Activated CD4-positive, alpha-beta memory T cell treated with anti-CD3 and anti-CD28 coated beads, Interleukin-2, amount 10 ng/mL, durations not matched to agents 7 days and 5 days (primary cell): ENCODE data around the gene TFDP1. TPM values are rescaled to one million over a fixed set of nuclear protein-coding genes. Genes with fewer than 3 reads are reported as not detected.
"Not testable (repeated sequence)": the region's sequence is repeated elsewhere in the genome, so short reads cannot be mapped to it uniquely, and the experiment has no call there.

Source experiments
- CTCF ChIA-PET: fragments of 350-600 bp; sonication (Branson Sonifier 250); formaldehyde crosslinking; loops from one replicate; lab custom pipeline; 2021; ENCODE audit warnings: antibody characterized with exemption, inconsistent platforms; lab: Charles Lee
- POLR2A ChIA-PET: fragments of 350-600 bp; sonication (Branson Sonifier 250); formaldehyde crosslinking; loops from one replicate; lab custom pipeline; 2021; ENCODE audit warnings: antibody characterized with exemption; lab: Charles Lee
- DNase-seq: peaks from one replicate; pipeline ENCODE4 v3.0.0-alpha.2; 2020
- H3K27ac Mint-ChIP-seq: one replicate; pipeline ENCODE4 v1.8.0; 2021; ENCODE audit warnings: mild to moderate bottlenecking, mixed read lengths
- H3K27me3 Mint-ChIP-seq: one replicate; pipeline ENCODE4 v1.8.0; 2021; ENCODE audit warnings: mixed read lengths
- H3K36me3 Mint-ChIP-seq: one replicate; pipeline ENCODE4 v1.8.0; 2021; ENCODE audit warnings: low read depth, mixed read lengths
- H3K4me1 Mint-ChIP-seq: one replicate; pipeline ENCODE4 v1.8.0; 2021; ENCODE audit warnings: mixed read lengths
- H3K4me3 Mint-ChIP-seq: one replicate; pipeline ENCODE4 v1.8.0; 2021; ENCODE audit warnings: mild to moderate bottlenecking, mixed read lengths
- H3K9me3 Mint-ChIP-seq: one replicate; pipeline ENCODE4 v1.8.0; 2021; ENCODE audit warnings: mixed read lengths
- total RNA-seq, 2 experiments: library from RNA; stranded (reverse); gene quantifications; one replicate each; pipeline ENCODE4 v1.2.3, GENCODE V29; 2021

TFDP1 gene
- total RNA-seq, 2 experiments from 2014 or later, result 128 to 130 TPM

DNA sequence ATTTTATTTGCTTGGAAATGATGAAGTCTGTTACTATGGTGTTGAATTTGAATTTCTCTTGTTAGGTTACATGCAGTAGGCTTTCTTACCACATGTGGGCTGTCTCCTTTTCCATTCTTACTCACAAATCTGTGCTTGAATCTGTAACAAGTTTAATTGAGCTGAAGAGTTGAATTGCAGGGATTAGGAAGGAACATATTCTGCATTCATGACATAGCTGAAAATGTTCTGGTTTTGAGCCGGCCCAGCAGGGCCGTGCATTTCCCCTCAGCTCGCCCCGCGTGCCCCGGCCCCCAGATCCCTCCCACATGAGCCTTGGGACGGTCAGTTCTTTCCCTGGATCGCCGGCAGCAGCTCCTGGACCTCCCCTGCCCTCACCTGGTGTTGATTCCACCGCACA is 28.1 kb downstream of the TFDP1 start:
- ChIA-PET POLR2A (no interaction called here), CTCF (no interaction called here)
- no peak for DNase-seq
- no peaks in the 10 kb centered on the region for H3K4me1 Mint-ChIP-seq
- H3K9me3 Mint-ChIP-seq, result no peaks in the 10 kb centered on the region
- H3K27ac Mint-ChIP-seq, result no peak overlapping the region
- H3K27me3 Mint-ChIP-seq, result no peaks in the 10 kb centered on the region
- no peak overlapping the region for H3K4me3 Mint-ChIP-seq
- H3K36me3 Mint-ChIP-seq, result peaks cover 48% of the 10 kb centered on the region

DNA sequence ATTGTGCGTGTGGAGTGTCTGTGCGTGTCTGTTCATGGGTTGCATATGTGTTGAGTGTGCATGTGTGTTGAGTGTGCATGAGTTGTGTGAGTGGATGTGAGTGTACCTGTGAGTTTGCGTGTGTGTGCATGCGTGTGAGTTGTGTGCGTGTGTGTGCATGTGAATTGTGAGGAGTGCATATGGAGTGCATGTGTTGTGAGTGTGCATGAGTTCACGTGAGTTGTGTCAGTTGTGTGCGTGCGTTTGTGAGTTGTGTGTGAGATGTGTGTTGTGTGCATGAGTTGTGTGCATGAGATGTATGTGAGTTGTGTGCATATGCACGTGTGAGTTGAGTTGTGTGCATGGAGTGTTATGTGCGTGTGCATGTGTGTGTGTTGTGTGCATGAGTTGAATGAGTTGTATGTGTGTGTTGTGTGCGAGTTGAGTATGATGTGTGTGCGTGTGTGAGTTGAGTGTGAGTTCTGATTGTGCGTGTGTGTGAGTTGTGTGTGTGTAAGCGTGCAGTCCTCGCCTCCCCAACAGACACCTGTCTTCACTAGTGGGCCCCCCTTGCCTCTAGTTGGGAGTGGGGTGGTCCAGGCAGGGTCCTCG is 29.3 kb downstream of the TFDP1 start:
- no peaks in the 10 kb centered on the region for H3K4me1 Mint-ChIP-seq
- no peaks in the 10 kb centered on the region for H3K9me3 Mint-ChIP-seq
- CTCF ChIA-PET, result no interaction called here
- H3K27ac Mint-ChIP-seq, result no peak overlapping the region
- DNase-seq, result no peak
- H3K36me3 Mint-ChIP-seq, result peaks cover 43% of the 10 kb centered on the region
- POLR2A ChIA-PET, result no interaction called here
- H3K4me3 Mint-ChIP-seq, result no peak overlapping the region
- no peaks in the 10 kb centered on the region for H3K27me3 Mint-ChIP-seq

DNA sequence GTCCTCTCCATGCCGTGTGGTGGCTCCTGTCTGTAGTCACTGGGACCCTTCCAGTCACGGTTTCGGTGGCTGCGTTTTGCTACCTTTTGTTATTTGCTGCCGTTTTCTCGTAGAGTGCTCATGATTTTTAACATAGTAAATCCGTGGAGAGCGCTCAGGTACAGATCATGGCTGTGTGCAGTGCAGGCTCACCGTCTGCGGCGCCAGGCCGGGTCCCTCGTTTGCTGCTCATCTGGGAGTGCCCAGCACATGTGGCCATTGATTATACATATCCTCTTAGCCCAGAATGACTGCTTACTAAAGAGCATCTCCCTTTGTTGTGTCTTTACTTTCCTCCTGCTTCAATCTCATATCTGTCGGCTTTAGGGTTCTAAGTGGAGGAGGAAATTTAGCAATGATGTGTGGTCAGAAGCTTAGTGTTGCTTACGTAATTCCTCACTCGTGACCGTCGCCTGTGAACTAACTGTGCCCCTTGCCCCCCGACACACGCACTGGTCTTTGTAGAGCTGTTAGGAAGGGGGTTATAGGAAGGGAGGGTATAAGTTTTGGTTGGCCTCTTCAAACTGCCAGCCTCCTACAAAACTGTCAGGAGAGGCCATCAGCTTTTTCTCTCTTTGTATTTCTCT is 31.8 kb downstream of the TFDP1 start:
- DNase-seq, result no peak
- Mint-ChIP-seq H3K27me3 (no peaks in the 10 kb centered on the region), H3K4me3 (no peak overlapping the region), H3K9me3 (no peaks in the 10 kb centered on the region), H3K4me1 (no peaks in the 10 kb centered on the region), H3K27ac (no peak overlapping the region), H3K36me3 (peaks cover 25% of the 10 kb centered on the region)
- CTCF ChIA-PET, result no interaction called here
- POLR2A ChIA-PET, result no interaction called here

DNA sequence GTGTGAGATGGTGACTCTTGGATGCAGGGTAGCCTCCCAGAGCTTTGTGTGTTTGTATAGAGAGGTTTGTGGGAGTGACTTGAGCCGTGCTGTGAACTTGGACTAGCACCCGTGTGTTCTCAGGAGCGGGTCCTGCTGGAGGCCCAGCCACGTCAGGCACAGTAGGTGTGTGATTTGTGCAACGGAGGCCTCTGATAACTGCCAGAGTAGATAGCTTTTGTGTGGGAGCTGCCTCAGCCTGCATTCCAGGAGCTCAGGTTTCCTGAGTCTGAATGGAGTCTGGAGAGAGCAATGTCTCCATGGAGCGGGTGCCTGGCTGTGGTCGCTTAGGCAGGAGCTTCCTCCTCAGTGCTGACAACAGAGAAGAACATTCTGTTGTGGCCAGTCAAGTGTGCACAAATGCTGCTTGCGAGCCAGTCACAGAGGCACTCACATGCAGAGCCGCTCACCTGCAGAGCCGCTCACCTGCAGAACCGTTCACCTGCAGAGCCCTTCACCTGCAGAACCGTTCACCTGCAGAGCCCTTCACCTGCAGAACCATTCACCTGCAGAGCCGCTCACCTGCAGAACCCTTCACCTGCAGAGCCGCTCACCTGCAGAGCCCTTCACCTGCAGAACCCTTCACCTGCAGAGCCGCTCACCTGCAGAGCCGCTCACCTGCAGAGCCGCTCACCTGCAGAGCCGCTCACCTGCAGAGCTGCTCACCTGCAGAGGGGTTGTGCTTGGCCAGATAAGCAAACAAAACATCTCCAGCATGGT is 32.6 kb downstream of the TFDP1 start:
- CTCF ChIA-PET, result no interaction called here
- no peak for DNase-seq
- H3K27ac Mint-ChIP-seq, result no peak overlapping the region

DNA sequence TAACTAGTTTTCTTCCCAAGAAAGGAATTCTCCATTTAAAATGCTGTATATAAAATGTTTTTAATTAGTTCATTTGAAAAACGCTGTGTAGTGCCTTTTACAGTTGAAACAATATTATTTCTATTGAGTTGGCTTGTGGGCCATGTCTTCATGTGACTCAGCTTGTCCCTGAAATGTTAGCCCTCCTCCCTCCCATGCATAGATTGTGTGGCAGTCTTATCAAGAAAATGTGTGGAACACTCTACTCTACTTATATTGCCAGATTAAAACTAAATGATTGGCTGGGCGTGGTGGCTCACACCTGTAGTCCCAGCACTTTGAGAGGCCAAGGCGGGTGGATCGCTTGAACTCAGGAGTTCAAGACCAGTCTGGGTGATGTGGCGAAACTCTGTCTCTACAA is 33.4 kb downstream of the TFDP1 start:
- POLR2A ChIA-PET, result no interaction called here
- Mint-ChIP-seq H3K27ac (no peak overlapping the region), H3K36me3 (peaks cover 19% of the 10 kb centered on the region), H3K9me3 (no peaks in the 10 kb centered on the region), H3K27me3 (no peaks in the 10 kb centered on the region), H3K4me1 (no peaks in the 10 kb centered on the region), H3K4me3 (no peak overlapping the region)
- CTCF ChIA-PET, result no interaction called here
- DNase-seq, result no peak

More for the DNA sequence above, 32.6 kb downstream of the TFDP1 start:
- peaks cover 20% of the 10 kb centered on the region for H3K36me3 Mint-ChIP-seq
- H3K4me1 Mint-ChIP-seq, result no peaks in the 10 kb centered on the region
- H3K9me3 Mint-ChIP-seq, result no peaks in the 10 kb centered on the region
- POLR2A ChIA-PET, result no interaction called here
- no peak overlapping the region for H3K4me3 Mint-ChIP-seq
- no peaks in the 10 kb centered on the region for H3K27me3 Mint-ChIP-seq

DNA sequence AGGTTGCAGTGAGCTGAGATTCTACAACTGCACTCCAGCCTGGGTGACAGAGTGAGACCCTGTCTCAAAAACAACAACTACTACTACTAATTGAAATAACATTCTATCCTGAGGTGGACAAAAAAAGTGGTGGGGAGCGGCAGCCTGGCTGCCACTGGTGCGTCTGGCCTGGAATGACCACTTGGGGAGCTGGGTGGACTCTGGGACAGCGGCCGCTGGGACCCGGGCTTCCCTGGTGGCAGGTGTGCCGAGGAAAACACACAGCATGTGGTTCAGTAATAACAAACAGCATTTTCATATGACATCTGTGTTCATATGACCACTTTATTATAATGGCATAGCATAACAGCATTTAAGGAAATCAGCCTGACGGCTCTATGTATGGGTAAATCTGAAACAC is 33.9 kb downstream of the TFDP1 start:
- no peaks in the 10 kb centered on the region for H3K9me3 Mint-ChIP-seq
- no peak overlapping the region for H3K4me3 Mint-ChIP-seq
- H3K36me3 Mint-ChIP-seq, result peaks cover 24% of the 10 kb centered on the region
- ChIA-PET POLR2A (no interaction called here), CTCF (no interaction called here)
- no peak for DNase-seq
- H3K27ac Mint-ChIP-seq, result no peak overlapping the region
- no peaks in the 10 kb centered on the region for H3K27me3 Mint-ChIP-seq
- no peaks in the 10 kb centered on the region for H3K4me1 Mint-ChIP-seq

DNA sequence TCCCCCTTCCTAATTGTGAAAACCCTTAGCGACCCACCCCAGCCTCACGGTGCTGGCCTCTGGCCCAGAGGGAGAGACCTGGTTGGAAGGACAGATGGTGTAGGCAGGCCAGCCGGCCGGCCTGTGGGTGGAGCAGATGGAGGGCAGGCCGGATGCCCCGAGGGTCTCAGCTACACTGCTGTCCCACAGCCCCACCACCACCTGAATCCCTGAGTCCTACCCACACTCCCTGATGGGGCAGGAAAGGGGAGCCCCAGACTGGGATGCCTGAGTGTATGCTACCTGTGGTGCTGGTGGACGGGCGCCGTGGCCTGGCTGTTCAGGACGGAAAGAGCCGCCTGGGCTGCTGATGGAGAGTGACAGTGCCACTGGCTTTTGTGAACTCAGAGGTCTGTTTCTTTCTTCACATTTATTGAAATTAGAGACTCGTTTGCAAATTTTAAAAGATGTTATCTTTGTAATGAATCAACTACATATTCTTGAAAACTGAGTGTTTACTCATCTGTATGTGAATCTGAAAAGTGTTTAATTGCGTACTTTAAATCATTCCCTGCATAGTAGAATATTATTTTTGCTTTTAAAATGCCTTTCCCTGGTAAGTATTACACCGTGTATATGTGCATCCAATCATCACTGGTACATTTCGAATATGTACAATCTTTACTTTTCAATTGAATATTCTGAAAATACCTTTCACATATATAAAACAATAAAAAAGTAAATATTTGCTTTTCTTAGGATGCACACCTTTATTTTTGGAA is 35.7 kb downstream of the TFDP1 start:
- Mint-ChIP-seq H3K9me3 (no peaks in the 10 kb centered on the region), H3K4me3 (no peak overlapping the region), H3K36me3 (peaks cover 40% of the 10 kb centered on the region), H3K4me1 (no peaks in the 10 kb centered on the region), H3K27me3 (no peaks in the 10 kb centered on the region), H3K27ac (no peak overlapping the region)
- ChIA-PET CTCF (no interaction called here), POLR2A (no interaction called here)
- no peak for DNase-seq

DNA sequence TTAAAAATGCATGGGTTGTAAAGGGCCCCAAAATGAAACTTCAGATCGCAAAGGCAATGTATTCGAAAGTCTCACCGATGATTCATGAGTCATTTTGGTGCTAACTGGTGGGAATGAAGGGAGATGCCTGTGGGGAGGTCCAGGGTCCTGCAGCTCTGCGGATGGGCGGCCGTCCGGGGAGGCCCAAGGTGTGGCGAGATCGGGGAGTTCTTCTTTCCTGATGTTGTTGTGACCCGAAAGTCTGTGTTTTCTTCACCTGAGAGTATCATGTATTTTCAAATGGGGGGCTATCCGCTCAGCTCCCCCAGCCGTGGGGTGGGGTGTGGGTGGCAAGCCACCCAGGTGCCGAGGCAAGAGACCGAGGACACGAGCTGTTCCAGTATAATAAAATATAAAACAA is 36.5 kb downstream of the TFDP1 start:
- no peaks in the 10 kb centered on the region for H3K27me3 Mint-ChIP-seq
- no peaks in the 10 kb centered on the region for H3K9me3 Mint-ChIP-seq
- H3K4me3 Mint-ChIP-seq, result no peak overlapping the region
- no peak for DNase-seq
- H3K4me1 Mint-ChIP-seq, result no peaks in the 10 kb centered on the region
- H3K36me3 Mint-ChIP-seq, result peaks cover 43% of the 10 kb centered on the region
- CTCF ChIA-PET, result no interaction called here
- POLR2A ChIA-PET, result no interaction called here
- H3K27ac Mint-ChIP-seq, result no peak overlapping the region

DNA sequence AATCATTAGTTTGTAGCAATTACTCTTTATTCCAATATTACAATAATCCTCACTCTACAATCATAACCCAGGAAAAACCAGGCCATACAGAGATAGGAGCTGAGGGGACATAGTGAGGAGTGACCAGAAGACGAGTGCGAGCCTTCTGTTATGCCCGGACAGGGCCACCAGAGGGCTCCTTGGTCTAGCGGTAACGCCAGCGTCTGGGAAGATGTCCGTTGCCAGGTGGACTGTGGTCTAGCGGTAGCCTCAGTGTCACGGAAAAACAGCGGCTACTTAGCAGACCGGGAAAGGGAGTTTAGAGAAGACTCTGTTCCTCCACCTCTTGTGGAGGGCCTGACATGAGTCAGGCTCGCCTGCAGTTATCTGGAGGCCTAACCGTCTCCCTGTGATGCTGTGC is 36.9 kb downstream of the TFDP1 start:
- DNase-seq, H3K27me3 Mint-ChIP-seq, CTCF ChIA-PET, H3K27ac Mint-ChIP-seq, H3K9me3 Mint-ChIP-seq, H3K4me3 Mint-ChIP-seq, POLR2A ChIA-PET, H3K4me1 Mint-ChIP-seq: not testable (repeated sequence)
- peaks cover 45% of the 10 kb centered on the region for H3K36me3 Mint-ChIP-seq

DNA sequence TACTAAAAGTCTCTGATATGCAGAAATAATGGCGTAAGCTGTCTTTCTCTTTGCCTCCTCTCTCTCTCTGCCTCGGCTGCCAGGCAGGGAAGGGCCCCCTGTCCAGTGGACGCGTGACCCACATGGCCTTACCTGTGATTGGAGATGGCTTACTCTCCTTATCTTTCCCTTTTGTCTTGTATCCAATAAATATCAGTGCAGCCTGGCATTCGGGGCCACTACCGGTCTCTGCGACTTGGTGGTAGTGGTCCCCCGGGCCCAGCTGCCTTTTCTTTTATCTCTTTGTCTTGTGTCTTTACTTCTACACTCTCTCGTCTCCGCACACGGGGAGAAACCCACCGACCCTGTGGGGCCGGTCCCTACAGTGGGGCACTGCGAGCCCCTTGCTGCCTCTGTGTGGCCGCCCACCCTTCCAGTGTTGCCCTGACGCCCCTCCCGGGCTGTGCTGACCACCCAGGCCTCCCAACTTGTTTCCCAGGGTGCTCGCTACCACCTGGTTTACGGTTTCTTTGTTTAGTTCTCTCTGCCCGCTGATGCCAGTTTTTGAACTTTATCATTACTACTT is 37.5 kb downstream of the TFDP1 start:
- H3K27me3 Mint-ChIP-seq, CTCF ChIA-PET, H3K9me3 Mint-ChIP-seq, DNase-seq, H3K4me1 Mint-ChIP-seq, POLR2A ChIA-PET, H3K4me3 Mint-ChIP-seq, H3K27ac Mint-ChIP-seq: not testable (repeated sequence)
- H3K36me3 Mint-ChIP-seq, result peaks cover 46% of the 10 kb centered on the region

DNA sequence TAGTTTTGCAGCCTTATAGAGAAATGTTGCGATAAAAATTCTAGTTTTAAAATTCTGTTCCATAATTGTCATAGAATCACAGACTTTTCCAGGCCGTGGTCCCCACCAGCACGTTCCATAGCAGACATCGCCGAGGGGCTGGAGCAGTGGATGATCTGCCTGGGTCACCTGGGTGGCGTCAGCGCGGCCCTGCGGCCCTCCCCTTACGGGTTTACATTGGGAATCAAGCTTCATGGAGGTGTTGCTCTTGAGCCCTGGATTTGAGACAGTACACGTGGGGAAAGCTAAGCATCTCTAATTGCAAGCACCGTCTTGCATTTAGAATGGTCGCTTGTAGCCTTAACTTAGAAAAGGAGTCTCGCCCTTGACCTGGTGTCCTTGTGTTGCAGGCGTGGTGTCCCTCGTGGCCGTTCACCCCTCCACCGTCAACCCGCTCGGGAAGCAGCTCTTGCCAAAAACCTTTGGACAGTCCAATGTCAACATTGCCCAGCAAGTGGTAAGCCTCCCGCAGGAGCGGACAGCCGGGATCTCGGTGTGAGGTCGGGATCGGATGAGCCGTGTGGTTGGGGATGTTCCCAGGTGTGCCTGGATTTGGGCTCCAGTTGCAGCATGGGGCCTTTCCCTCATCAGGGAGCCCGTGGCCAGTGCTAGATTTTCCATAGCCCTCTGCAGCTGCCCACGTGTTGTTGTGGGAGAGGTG is 38.4 kb downstream of the TFDP1 start:
- peaks cover 49% of the 10 kb centered on the region for H3K36me3 Mint-ChIP-seq
- POLR2A ChIA-PET, result no interaction called here
- H3K27me3 Mint-ChIP-seq, result no peaks in the 10 kb centered on the region
- DNase-seq, result no peak
- no peak overlapping the region for H3K4me3 Mint-ChIP-seq
- CTCF ChIA-PET, result no interaction called here
- no peaks in the 10 kb centered on the region for H3K9me3 Mint-ChIP-seq
- no peak overlapping the region for H3K27ac Mint-ChIP-seq
- H3K4me1 Mint-ChIP-seq, result no peaks in the 10 kb centered on the region

DNA sequence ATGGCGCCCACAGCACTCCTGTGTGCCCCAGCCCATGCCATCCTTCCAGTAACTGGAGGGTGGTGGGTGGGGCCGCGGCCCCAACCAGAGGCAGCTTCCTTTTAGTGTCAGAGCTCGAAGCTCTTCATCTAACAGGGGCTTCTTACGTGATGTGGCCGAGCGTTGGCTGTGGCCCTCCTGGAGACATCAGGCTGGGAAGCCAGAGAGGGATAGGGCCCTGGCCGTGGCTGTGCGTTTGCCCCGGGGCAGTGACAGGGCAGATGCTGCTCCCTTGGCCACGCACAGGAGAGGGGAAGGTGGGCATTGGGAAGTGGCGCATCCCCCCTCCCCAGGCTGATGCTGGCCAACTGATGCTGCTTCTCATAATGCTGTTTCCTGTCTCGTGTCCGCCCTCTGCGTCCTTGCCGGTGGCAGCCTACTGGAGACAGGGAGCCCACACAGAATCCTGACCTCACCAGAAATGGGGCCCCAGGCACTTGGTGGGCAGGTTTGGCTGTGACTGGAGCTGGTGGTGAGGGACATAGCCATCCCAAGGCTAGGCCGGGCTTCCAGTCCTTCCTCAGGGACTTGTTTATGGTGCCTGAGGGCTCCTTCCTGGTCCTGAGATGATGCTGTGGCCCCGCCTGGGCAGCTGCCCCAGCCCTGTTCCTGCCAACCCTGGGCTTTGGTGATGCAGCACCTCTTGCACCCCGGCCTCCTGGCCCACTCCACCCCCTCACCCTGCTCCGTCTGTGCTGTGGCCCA is 39.1 kb downstream of the TFDP1 start:
- Mint-ChIP-seq H3K4me3 (no peak overlapping the region), H3K27me3 (no peaks in the 10 kb centered on the region), H3K36me3 (peaks cover 51% of the 10 kb centered on the region), H3K27ac (no peak overlapping the region), H3K9me3 (no peaks in the 10 kb centered on the region), H3K4me1 (no peaks in the 10 kb centered on the region)
- ChIA-PET CTCF (no interaction called here), POLR2A (no interaction called here)
- DNase-seq, result no peak
